Measurements from ENCODE around the gene ASTN2. TPM values are rescaled to one million over a fixed set of nuclear protein-coding genes. Genes with fewer than 3 reads are reported as not detected.
A peak's percentile ranks its signal among the peaks of the same experiment; 100 is the strongest.

The ASTN2 gene
- total and polyA plus RNA-seq, 9 of the 15 experiments (the other 6 are each of a cell fraction or from before 2014, with no cell fraction given): 0.56 to 3.5 (median 1.9) TPM

DNA sequence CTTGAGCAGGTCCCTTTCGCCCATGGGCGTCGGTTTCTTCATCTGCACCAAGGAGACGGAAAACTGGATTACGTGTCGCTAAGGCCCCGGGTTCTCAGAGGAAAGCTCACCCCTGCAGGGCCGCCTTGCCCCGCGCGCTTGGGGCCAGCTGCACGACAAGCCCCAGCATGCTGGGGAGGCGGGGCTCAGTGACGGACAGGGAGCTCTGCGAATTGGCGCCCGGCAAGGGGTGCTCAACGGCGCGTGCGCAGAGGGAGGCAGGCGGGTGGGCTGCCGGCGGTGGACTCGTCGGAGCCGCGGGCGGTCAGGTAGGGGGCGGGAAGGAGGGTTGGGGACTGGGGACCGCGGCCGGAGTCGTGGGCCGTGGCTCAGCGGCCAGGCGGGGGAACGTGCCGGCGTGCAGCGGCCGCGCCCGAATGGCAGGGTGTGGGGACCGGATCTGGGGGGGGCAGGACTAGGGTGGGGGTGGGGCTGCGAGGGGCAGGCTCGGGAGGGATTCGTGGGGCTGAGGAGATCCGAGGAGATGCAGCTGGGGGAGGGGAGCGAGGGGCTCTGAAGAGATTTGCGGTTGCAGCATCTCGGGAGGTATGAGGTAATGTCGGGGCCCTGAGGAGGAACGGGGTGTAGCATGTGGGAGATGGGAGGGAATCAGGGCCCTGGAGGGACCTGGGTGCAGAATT is 727.6 kb downstream of the ASTN2 start, which contains the start of gene TRIM32 (continued):
- TF ChIP-seq, protein P1, sequence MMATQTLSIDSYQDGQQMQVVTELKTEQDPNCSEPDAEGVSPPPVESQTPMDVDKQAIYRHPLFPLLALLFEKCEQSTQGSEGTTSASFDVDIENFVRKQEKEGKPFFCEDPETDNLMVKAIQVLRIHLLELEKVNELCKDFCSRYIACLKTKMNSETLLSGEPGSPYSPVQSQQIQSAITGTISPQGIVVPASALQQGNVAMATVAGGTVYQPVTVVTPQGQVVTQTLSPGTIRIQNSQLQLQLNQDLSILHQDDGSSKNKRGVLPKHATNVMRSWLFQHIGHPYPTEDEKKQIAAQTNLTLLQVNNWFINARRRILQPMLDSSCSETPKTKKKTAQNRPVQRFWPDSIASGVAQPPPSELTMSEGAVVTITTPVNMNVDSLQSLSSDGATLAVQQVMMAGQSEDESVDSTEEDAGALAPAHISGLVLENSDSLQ (IDR thresholded peaks at IDR 0.05): peak; percentile 99
- peak; percentile 27 for TF ChIP-seq NFYB (IDR thresholded peaks at IDR 0.05; ENCODE audit: extremely low read depth, insufficient read length)
- no peak for TF ChIP-seq EZH2 (IDR thresholded peaks at IDR 0.05; ENCODE audit: borderline replicate concordance, low read depth, low read length)
- TF ChIP-seq RB1 (IDR thresholded peaks at IDR 0.05; ENCODE audit: low read depth): peak; percentile 48; the same call in 1 of the 2 replicates
- peak; percentile 24; the same call in 1 of the 2 replicates for TF ChIP-seq CTBP1 (IDR thresholded peaks at IDR 0.05; ENCODE audit: borderline replicate concordance)
- TF ChIP-seq ATF1 (CRISPR knock-in tag; IDR thresholded peaks at IDR 0.05): no peak
- TF ChIP-seq ATF1 (tag; IDR thresholded peaks at IDR 0.05): peak; percentile 62; the same call in 1 of the 2 replicates
- peak in 1 of 2 experiments; percentile 58; a peak in 1 of 3 replicates for TF ChIP-seq CBX3 (IDR thresholded peaks at IDR 0.05; ENCODE audit: borderline replicate concordance in 1 of 2, low read length in 2 of 2)
- TF ChIP-seq RCOR1 (IDR thresholded peaks at IDR 0.05; ENCODE audit: borderline replicate concordance in 1 of 2, low read depth in 2 of 2, low read length in 2 of 2): 0 out of 4 replicates have a peak, but pooled peaks of 1 of the 2 experiments have one; percentile 23
- TF ChIP-seq NRF1 (conservative IDR thresholded peaks at IDR 0.05 in 1 of 2, IDR thresholded peaks at IDR 0.05 in 1 of 2): peak; percentile 92 to 94
- 0 out of 2 replicates have a peak, but pooled peaks have one; percentile 40 for TF ChIP-seq CHD2 (IDR thresholded peaks at IDR 0.05; ENCODE audit: low read depth, low read length)
- TF ChIP-seq SMAD1 (IDR thresholded peaks at IDR 0.05; ENCODE audit: low read depth, low read length, partially characterized antibody): no peak
- TF ChIP-seq PHF8 (IDR thresholded peaks at IDR 0.05; ENCODE audit: borderline replicate concordance, low read length): peak; percentile 71; the same call in 1 of the 2 replicates
- TF ChIP-seq, protein P2, sequence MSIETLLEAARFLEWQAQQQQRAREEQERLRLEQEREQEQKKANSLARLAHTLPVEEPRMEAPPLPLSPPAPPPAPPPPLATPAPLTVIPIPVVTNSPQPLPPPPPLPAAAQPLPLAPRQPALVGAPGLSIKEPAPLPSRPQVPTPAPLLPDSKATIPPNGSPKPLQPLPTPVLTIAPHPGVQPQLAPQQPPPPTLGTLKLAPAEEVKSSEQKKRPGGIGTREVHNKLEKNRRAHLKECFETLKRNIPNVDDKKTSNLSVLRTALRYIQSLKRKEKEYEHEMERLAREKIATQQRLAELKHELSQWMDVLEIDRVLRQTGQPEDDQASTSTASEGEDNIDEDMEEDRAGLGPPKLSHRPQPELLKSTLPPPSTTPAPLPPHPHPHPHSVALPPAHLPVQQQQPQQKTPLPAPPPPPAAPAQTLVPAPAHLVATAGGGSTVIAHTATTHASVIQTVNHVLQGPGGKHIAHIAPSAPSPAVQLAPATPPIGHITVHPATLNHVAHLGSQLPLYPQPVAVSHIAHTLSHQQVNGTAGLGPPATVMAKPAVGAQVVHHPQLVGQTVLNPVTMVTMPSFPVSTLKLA (conservative IDR thresholded peaks at IDR 0.05): peak; percentile 38 to 74; a peak in 3 of 4 replicates
- peak; percentile 58 to 61; a peak in 2 of 4 replicates for TF ChIP-seq MAZ (CRISPR knock-in tag; conservative IDR thresholded peaks at IDR 0.05 in 1 of 2, IDR thresholded peaks at IDR 0.05 in 1 of 2)
- TF ChIP-seq, protein P3, sequence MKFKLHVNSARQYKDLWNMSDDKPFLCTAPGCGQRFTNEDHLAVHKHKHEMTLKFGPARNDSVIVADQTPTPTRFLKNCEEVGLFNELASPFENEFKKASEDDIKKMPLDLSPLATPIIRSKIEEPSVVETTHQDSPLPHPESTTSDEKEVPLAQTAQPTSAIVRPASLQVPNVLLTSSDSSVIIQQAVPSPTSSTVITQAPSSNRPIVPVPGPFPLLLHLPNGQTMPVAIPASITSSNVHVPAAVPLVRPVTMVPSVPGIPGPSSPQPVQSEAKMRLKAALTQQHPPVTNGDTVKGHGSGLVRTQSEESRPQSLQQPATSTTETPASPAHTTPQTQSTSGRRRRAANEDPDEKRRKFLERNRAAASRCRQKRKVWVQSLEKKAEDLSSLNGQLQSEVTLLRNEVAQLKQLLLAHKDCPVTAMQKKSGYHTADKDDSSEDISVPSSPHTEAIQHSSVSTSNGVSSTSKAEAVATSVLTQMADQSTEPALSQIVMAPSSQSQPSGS (CRISPR knock-in tag; IDR thresholded peaks at IDR 0.05): no peak
- TF ChIP-seq, protein P4, sequence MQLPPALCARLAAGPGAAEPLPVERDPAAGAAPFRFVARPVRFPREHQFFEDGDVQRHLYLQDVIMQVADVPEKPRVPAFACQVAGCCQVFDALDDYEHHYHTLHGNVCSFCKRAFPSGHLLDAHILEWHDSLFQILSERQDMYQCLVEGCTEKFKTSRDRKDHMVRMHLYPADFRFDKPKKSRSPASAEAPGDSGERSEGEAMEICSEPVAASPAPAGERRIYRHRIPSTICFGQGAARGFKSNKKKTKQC (CRISPR knock-in tag; IDR thresholded peaks at IDR 0.05): 0 out of 2 replicates have a peak, but pooled peaks have one; percentile 38
- no peak for TF ChIP-seq ZNF785 (CRISPR knock-in tag; IDR thresholded peaks at IDR 0.05)
- peak; percentile 46 for TF ChIP-seq TAF1 (IDR thresholded peaks at IDR 0.05; ENCODE audit: control insufficient read depth, extremely low read depth, insufficient read depth, low read length, severe bottlenecking)

All from K562 (cell line).